BJ (cell line): ENCODE results near the gene RAB19. TPM values are rescaled to one million over a fixed set of nuclear protein-coding genes. Genes with fewer than 3 reads are reported as not detected.
"Not testable (repeated sequence)": the region's sequence is repeated elsewhere in the genome, so short reads cannot be mapped to it uniquely, and the experiment has no call there.

Source experiments
- CTCF ChIA-PET: fragments of 350-600 bp; formaldehyde crosslinking; extraction: SDS; loops from one replicate; lab custom pipeline; 2021; ENCODE audit warnings: antibody characterized with exemption, inconsistent platforms; lab: Yijun Ruan, JAX
- POLR2A ChIA-PET: fragments of 300-600 bp; sonication (Branson Sonifier 250); formaldehyde crosslinking; extraction: SDS; loops from one replicate; lab custom pipeline; 2021; ENCODE audit warnings: antibody characterized with exemption; lab: Charles Lee
- DNase-seq: peaks from one replicate; pipeline ENCODE4 v3.0.0-alpha.2; 2011; ENCODE audit warnings: low read depth
- H3K27me3 ChIP-seq: 2 replicates; pipeline ENCODE4 v1.6.0; 2011; ENCODE audit warnings: low read length; ENCODE audit not compliant: control insufficient read depth, insufficient read depth
- H3K36me3 ChIP-seq: 2 replicates; pipeline ENCODE4 v1.5.1; 2011; ENCODE audit warnings: low read length; ENCODE audit not compliant: control insufficient read depth, insufficient read depth
- H3K4me3 ChIP-seq: 2 replicates; pipeline ENCODE4 v1.5.1; 2011; ENCODE audit warnings: low read depth, mild to moderate bottlenecking, control low read depth, low read length
- polyA plus RNA-seq: library from polyadenylated mRNA; depleted of rRNA; stranded (reverse); fragments of >200 nt; gene quantifications from 2 replicates; pipeline ENCODE4 v1.2.3, GENCODE V29; 2011
- TF ChIP-seq, protein P1 (sequence below): IDR thresholded peaks from 2 replicates; pipeline ENCODE4 v1.5.1; 2011; ENCODE audit warnings: low read depth, mild to moderate bottlenecking, control low read depth, inconsistent platforms, low read length, moderate library complexity; ENCODE audit not compliant: insufficient read depth

Gene RAB19
- polyA plus RNA-seq, 1 experiment, result not detected

DNA sequence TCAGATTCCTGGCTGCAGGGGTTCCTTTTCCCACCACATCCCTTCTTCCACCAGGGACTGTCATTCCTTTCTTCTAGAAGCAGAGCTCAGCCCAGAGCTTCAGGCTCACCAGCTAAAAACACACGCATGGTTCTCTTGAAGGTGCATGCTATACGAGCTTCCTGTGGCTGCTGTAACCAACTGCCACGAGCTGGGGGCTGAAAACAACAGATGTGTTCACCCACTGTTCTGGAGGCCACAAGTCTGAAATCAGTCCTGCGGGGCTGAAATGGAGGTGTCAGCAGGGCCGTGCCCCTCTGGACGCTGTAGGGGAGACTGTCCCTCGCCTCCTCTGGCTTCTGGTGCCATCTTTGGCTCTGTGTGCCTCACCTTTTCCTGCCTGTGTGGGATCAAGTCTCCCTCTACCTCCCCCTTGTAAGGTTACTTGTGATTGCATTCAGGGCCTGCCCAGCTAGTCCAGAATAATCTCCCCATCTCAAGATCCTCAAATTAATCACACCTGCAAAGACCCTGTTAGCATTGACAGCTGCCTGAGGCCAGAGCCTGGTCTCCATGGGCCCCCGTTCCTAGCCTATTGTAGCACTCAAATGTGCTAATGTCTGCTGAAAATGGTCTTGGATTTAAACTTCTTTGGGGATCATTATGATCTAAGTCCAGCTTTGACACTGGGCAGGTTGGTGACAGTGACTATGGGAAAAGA lies 13.7 kb downstream of the RAB19 start:
- DNase-seq, result no peak
- H3K4me3 ChIP-seq, result no peak overlapping the region
- H3K27me3 ChIP-seq, result peaks cover 6% of the 10 kb centered on the region
- ChIA-PET POLR2A (no interaction called here), CTCF (interaction anchor here (1.2 kb wide), 1 partner anchor 12 kb away, joined by 4 read pairs; no protein-coding TSS in a partner anchor)
- no peaks in the 10 kb centered on the region for H3K36me3 ChIP-seq
- TF ChIP-seq, protein P1, sequence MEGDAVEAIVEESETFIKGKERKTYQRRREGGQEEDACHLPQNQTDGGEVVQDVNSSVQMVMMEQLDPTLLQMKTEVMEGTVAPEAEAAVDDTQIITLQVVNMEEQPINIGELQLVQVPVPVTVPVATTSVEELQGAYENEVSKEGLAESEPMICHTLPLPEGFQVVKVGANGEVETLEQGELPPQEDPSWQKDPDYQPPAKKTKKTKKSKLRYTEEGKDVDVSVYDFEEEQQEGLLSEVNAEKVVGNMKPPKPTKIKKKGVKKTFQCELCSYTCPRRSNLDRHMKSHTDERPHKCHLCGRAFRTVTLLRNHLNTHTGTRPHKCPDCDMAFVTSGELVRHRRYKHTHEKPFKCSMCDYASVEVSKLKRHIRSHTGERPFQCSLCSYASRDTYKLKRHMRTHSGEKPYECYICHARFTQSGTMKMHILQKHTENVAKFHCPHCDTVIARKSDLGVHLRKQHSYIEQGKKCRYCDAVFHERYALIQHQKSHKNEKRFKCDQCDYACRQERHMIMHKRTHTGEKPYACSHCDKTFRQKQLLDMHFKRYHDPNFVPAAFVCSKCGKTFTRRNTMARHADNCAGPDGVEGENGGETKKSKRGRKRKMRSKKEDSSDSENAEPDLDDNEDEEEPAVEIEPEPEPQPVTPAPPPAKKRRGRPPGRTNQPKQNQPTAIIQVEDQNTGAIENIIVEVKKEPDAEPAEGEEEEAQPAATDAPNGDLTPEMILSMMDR, result no peak

DNA sequence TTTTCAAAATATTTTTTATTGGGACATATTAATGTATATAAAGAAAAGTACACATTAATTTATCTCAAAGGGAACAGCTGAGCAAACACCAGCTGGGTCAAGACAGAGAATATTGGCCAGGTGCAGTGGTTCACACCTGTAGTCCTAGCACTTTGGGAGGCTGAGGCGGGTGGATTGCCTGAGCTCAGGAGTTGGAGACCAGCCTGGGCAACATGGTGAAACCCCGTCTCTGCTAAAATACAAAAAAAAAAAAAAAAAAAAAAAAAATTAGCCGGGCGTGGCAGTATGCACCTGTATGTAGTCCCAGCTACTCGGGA lies 14.3 kb downstream of the RAB19 start:
- POLR2A ChIA-PET, H3K36me3 ChIP-seq, H3K27me3 ChIP-seq, H3K4me3 ChIP-seq, DNase-seq: not testable (repeated sequence)
- CTCF ChIA-PET, result interaction anchor here (1.2 kb wide), 1 partner anchor 13 kb away, joined by 4 read pairs; no protein-coding TSS in a partner anchor

DNA sequence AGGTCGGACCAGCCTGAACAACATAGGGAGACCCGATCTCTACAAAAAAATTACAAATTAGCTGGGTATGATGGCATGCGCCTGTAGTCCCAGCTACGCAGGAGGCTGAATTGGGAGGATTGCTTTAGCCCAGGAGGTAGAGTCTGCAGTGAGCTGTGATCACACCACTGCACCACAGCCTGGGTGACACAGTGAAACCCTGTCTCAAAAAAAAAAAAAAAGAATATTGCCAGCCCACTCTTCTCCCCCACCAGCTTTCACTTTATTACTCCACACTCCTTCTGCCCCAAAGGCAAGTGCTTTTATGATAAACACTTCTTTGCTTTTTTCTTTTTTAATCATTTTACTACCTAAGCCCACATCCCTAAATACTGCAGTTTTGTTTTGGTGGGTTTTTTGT lies 14.8 kb downstream of the RAB19 start:
- H3K4me3 ChIP-seq, result no peak overlapping the region
- DNase-seq, result no peak
- ChIA-PET POLR2A (no interaction called here), CTCF (interaction anchor here (1.2 kb wide), 1 partner anchor 13 kb away, joined by 4 read pairs; no protein-coding TSS in a partner anchor)
- TF ChIP-seq, protein P1, result no peak
- no peaks in the 10 kb centered on the region for H3K36me3 ChIP-seq
- peaks cover 6% of the 10 kb centered on the region for H3K27me3 ChIP-seq

DNA sequence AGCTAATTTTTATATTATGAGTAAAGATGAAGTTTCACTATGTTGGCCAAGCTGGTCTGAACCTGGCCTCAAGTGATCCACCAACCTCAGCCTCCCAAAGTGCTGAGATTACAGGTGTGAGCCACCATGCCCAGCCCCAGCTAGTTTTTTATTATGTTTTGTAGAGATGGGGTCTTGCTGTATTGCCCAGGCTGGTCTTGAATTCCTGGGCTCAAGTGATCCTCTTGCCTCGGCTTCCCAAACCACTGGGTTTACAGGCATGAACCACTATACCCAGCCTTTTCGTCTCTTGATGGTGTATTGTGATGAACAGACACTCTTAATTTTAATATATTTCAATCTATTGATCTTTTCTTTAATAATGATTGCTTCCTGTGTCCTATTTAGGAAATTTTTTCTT lies 17.7 kb downstream of the RAB19 start:
- DNase-seq, result no peak
- no peaks in the 10 kb centered on the region for H3K36me3 ChIP-seq
- no peak overlapping the region for H3K4me3 ChIP-seq
- TF ChIP-seq, protein P1, result no peak
- H3K27me3 ChIP-seq, result peaks cover 6% of the 10 kb centered on the region
- CTCF ChIA-PET, result no interaction called here
- POLR2A ChIA-PET, result no interaction called here

DNA sequence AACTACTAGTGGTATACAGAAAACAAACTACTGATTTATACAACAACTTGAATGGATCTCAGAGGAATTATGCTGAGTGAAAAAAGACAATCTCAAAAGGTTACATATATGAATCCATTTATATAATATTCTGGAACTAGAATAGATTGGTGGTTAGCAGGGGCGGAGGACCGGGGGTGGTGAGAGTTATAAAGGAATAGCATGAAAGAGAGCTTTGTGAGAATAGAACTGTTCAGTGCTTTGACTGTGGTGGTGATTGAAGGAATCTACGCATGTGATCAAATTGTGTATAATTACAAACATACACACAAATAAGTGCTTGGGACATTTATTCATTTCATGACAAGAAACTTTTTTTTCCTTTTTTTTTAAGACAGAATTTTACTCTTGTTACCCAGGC lies 19.6 kb downstream of the RAB19 start:
- Histone ChIP-seq H3K36me3 (no peaks in the 10 kb centered on the region), H3K27me3 (peaks cover 4% of the 10 kb centered on the region), H3K4me3 (no peak overlapping the region)
- no peak for DNase-seq
- TF ChIP-seq, protein P1, result no peak
- ChIA-PET CTCF (interaction anchor here (0.8 kb wide), 1 partner anchor 20 kb away, joined by 3 read pairs; no protein-coding TSS in a partner anchor), POLR2A (no interaction called here)

DNA sequence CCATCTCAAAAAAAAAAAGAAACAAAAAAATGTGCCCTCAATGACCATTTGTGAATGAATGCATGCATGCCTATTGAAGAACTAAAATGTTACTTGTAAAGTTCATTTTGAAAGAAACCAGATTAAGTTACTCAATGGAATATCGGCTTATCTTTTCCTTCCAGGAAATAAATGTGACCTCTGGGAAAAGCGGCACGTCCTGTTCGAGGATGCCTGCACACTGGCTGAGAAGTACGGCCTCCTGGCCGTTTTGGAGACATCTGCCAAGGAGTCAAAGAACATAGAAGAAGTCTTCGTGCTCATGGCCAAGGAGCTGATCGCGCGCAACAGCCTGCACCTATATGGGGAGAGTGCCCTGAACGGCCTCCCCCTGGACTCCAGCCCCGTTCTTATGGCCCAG lies 21.9 kb downstream of the RAB19 start:
- ChIA-PET POLR2A (no interaction called here), CTCF (no interaction called here)
- DNase-seq, result no peak
- no peaks in the 10 kb centered on the region for H3K36me3 ChIP-seq
- no peak overlapping the region for H3K4me3 ChIP-seq
- H3K27me3 ChIP-seq, result peaks cover 5% of the 10 kb centered on the region
- TF ChIP-seq, protein P1, result no peak
